Ovary (tissue), 9 donors: ENCODE data around the gene TSPAN5. TPM values are rescaled to one million over a fixed set of nuclear protein-coding genes. Genes with fewer than 3 reads are reported as not detected.
"Not testable (repeated sequence)": the region's sequence is repeated elsewhere in the genome, so short reads cannot be mapped to it uniquely, and the experiment has no call there.

ENCODE experiments used
- DNase-seq, 5 donors: peaks; one replicate each; pipeline ENCODE4 v3.0.0-alpha.2; 2019 to 2020
- H3K27ac ChIP-seq, 2 donors: fragments of 200-600 bp; one replicate each; pipeline versions ENCODE4 v1.5.1 to v1.8.0; 2019 to 2022
- H3K27me3 ChIP-seq: fragments of 200-600 bp; one replicate; pipeline ENCODE4 v1.8.0; 2022
- H3K36me3 ChIP-seq: fragments of 200-600 bp; sonication (generic); one replicate; pipeline ENCODE4 v1.5.1; 2019
- H3K4me1 ChIP-seq: one replicate; pipeline ENCODE4 v1.8.1; 2013; ENCODE audit warnings: mild to moderate bottlenecking, moderate library complexity; ENCODE audit not compliant: insufficient read depth
- H3K4me3 ChIP-seq: fragments of 200-600 bp; sonication (generic); one replicate; pipeline ENCODE4 v1.5.1; 2017
- H3K9me3 ChIP-seq, 2 donors: fragments of 200-600 bp in 1 of 2; sonication (generic) in 1 of 2; one replicate each; pipeline versions ENCODE4 v1.5.1 to v1.8.1; 2013 to 2019; ENCODE audit warnings: mild to moderate bottlenecking in 1 of 2, moderate library complexity in 1 of 2
- EP300 ChIP-seq: sonication (generic); formaldehyde crosslinking; IDR thresholded peaks from one replicate; pipeline ENCODE4 v1.6.1; 2017; ENCODE audit warnings: antibody characterized with exemption
- POLR2A ChIP-seq: fragments of 450-650 bp; IDR thresholded peaks from one replicate; pipeline ENCODE4 v1.6.1; 2017; ENCODE audit warnings: antibody characterized with exemption, mild to moderate bottlenecking, moderate library complexity
- WGBS, 3 donors: extraction: QIAGEN DNeasy Blood & Tissue Kit in 1 of 3; methylation state at CpG; one replicate each; pipeline versions ENCODE4 v1.1.5 to v1.1.7; 2013 to 2017; 5-methylcytosine and 5-hydroxymethylcytosine counted together
- intact Hi-C, 4 donors: fragments of 100-400 bp; cut with DNase I; formaldehyde crosslinking; loops; one replicate each; pipeline versions ENCODE4 v1.11.0 to v1.15.1; 2022 to 2023
- polyA plus RNA-seq, 2 donors: library from polyadenylated mRNA; stranded (reverse); fragments of 200-250 nt in 1 of 2; fragments of 350-450 nt in 1 of 2; fragmentation: Illumina TruSeq in 1 of 2; extraction: RNeasy Lipid Tissue Mini Kit (QIAGEN cat#74804) in 1 of 2; gene quantifications; one replicate each; pipeline ENCODE4 v1.2.3, GENCODE V29; 2013 to 2014
- total RNA-seq, 7 donors: library from RNA; depleted of rRNA in 2 of 7; stranded (reverse); fragments of >200 nt in 2 of 7; fragmentation: NEBNext Ultra II Directional in 3 of 7; extraction: Animal tissue kit (Norgen Biotek cat#: 25700) in 3 of 7; gene quantifications; one replicate each; pipeline versions ENCODE4 v1.1.0 to v1.2.4, GENCODE V29; 2016 to 2023
- TF ChIP-seq, protein P1 (sequence below), 3 donors: fragments of 450-650 bp in 2 of 3; fragments of 200-600 bp in 1 of 3; IDR thresholded peaks; one replicate each; pipeline versions ENCODE4 v1.5.1 to v1.8.0; 2016 to 2022; ENCODE audit warnings: antibody characterized with exemption in 3 of 3, mild to moderate bottlenecking in 1 of 3
- donor health status: DM: no; HTN: no; CAD: no; lungs with moderate emphysema.
- donor health status: DM: no; HTN: no; CAD: no.
- donor health status: Bipolar disorder and iron deficiency.
- donor health status: DM: yes; HTN: yes; CAD: no.
- donor health status: DM: no; HTN: no; CAD: no.
- donor health status: DM: yes; HTN: yes; CAD: no.

Gene TSPAN5
- total and polyA plus RNA-seq, 9 donors, result 34.0 to 69.5 (median 48.2) TPM

DNA sequence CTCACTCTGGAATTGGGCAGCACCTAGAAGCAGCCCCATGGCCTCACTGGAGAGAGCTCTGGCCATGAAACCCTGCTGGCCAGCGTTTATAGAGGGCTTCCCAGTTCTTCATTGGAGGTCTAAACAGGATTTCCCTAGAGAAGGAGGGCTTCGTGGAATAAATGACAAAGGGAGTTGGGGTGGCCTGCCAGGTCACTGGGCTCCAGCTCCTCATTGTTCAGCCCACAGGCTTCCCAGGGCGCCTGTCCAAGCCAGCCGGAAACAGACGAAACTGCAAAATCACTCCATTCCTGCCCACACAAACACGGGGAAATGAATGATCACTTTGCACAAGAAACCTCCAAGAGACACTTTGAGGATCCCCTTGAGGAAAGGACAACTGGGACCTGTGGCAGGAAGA, 189.7 kb downstream of the TSPAN5 start:
- Histone ChIP-seq H3K9me3 (no peaks in the 10 kb centered on the region), H3K27ac (peak overlapping the region in 1 of 2 donors; percentile 43), H3K27me3 (no peaks in the 10 kb centered on the region), H3K4me3 (no peak overlapping the region), H3K36me3 (no peaks in the 10 kb centered on the region), H3K4me1 (peaks cover 3% of the 10 kb centered on the region)
- peak; percentile 48 to 72 (median 62) for DNase-seq
- TF ChIP-seq POLR2A (no peak), EP300 (no peak)
- TF ChIP-seq, protein P1, sequence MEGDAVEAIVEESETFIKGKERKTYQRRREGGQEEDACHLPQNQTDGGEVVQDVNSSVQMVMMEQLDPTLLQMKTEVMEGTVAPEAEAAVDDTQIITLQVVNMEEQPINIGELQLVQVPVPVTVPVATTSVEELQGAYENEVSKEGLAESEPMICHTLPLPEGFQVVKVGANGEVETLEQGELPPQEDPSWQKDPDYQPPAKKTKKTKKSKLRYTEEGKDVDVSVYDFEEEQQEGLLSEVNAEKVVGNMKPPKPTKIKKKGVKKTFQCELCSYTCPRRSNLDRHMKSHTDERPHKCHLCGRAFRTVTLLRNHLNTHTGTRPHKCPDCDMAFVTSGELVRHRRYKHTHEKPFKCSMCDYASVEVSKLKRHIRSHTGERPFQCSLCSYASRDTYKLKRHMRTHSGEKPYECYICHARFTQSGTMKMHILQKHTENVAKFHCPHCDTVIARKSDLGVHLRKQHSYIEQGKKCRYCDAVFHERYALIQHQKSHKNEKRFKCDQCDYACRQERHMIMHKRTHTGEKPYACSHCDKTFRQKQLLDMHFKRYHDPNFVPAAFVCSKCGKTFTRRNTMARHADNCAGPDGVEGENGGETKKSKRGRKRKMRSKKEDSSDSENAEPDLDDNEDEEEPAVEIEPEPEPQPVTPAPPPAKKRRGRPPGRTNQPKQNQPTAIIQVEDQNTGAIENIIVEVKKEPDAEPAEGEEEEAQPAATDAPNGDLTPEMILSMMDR (IDR thresholded peaks at IDR 0.05), result no peak
- intact Hi-C loops, result loop anchor here in 3 of 4 donors (2.0 to 10.0 kb wide), 5 partner anchors 189 to 586 kb away; partner anchors contain the start of gene TSPAN5 (in 2 of the 3)
- WGBS, 3 donors, result 3 to 6% (median 6%) methylated on average over 6 of the region's 6 CpGs

DNA sequence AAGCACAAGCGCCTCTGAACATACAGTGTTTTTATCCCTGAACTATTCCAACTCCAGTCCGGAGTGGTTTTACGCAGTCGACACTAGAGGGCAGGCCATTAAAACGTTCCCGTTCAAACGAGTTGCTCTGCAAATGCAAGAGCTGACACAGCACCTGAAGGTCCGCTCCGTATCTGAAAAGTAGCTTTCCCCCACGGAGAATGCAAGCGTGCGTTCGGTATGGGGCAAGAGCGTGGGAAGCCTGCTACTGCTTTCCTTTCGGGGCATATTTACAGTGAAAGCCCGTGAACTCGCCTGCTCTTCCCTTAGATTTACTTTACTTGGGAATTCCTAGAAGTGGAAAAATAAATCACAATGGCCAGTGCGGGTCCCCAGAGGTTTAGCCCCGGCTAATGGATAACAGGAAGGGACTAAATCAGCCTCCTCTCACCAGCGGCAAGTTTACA, 190.8 kb downstream of the TSPAN5 start:
- peak; percentile 75 to 89 (median 81) for DNase-seq
- H3K4me3 ChIP-seq, result peak overlapping the region; percentile 40

DNA sequence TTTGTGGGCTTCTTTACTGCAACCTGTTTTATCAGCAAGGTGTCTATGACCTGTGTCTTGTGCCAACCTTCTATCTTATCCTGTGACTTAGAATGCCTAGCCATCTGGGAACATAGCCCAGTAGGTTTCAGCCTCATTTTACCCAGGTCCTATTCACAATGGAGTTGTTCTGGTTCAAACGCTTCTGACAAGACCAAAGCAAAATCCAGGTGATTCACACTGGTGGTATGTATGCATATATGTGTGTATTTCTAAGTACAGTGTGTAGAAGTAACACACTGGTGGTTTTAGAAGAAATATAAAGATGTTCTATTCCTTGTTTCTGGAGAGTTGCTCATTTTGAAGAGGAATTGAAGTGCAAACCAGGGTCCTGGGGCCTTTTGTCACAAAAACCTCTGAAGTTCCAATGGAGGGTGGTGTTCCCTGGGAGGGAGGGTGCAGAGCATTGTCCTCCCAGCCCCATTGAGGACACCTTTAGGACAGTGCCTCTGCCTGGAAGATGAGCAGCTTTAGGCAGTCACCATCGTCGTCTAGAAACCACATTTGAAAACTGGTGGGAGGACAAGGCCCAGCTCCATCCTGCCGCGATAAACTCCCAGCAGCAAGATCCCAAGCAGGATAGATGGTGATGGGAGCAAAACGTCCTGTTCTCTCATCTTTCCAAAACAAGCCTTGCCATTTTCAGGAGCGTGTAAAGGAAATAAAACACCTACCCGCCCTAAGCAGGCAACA, 191.4 kb downstream of the TSPAN5 start:
- H3K4me1 ChIP-seq, result peaks cover 3% of the 10 kb centered on the region
- H3K36me3 ChIP-seq, result no peaks in the 10 kb centered on the region
- H3K9me3 ChIP-seq, result no peaks in the 10 kb centered on the region
- no peaks in the 10 kb centered on the region for H3K27me3 ChIP-seq
- 22 to 28% (median 27%) methylated on average over 8 of the region's 8 CpGs for WGBS, 3 donors
- H3K4me3 ChIP-seq, result no peak overlapping the region
- intact Hi-C loops, result loop anchor here in 2 of 4 donors (5.0 to 10.0 kb wide), 4 partner anchors 190 to 588 kb away; partner anchors contain the start of gene TSPAN5 (in 1 of the 2)
- TF ChIP-seq POLR2A (no peak), EP300 (no peak)
- TF ChIP-seq, protein P1 (IDR thresholded peaks at IDR 0.05), result no peak
- H3K27ac ChIP-seq, result peak overlapping the region in 1 of 2 donors; percentile 43
- no peak for DNase-seq

More for the DNA sequence above, 190.8 kb downstream of the TSPAN5 start:
- no peaks in the 10 kb centered on the region for H3K36me3 ChIP-seq
- intact Hi-C loops, result loop anchor here in 3 of 4 donors (2.0 to 10.0 kb wide), 5 partner anchors 190 to 587 kb away; partner anchors contain the start of gene TSPAN5 (in 2 of the 3)
- TF ChIP-seq POLR2A (peak; percentile 15), EP300 (no peak)
- TF ChIP-seq, protein P1 (IDR thresholded peaks at IDR 0.05), result peak; percentile 59 to 88 (median 72)
- H3K27ac ChIP-seq, result peak overlapping the region in 1 of 2 donors; percentile 43
- H3K9me3 ChIP-seq, result no peaks in the 10 kb centered on the region
- 1% methylated on average over 20 of the region's 20 CpGs for WGBS, 3 donors
- H3K27me3 ChIP-seq, result no peaks in the 10 kb centered on the region
- peaks cover 3% of the 10 kb centered on the region for H3K4me1 ChIP-seq

DNA sequence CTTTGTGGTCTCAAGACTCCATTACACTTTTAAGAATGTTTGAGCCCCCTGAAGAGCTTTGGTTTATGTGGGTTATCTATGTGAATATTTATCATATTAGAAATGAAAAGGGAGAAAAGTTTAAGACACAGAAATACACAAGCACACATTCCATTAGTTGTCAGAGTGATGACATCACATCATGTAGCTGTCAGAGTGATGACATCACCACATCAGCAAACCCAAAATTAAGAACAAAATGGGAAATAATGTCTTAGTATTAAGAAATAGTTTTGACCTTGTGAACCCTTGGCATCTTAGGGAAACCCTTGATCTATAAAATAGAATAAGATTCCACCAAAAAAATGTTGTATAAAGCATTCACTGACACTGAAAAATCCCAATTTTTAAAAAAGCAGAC, 195.9 kb downstream of the TSPAN5 start:
- Histone ChIP-seq H3K27me3 (no peaks in the 10 kb centered on the region), H3K36me3 (no peaks in the 10 kb centered on the region), H3K9me3 (no peaks in the 10 kb centered on the region), H3K4me3 (no peak overlapping the region), H3K27ac (no peak overlapping the region), H3K4me1 (no peaks in the 10 kb centered on the region)
- TF ChIP-seq EP300, result no peak
- TF ChIP-seq, protein P1 (IDR thresholded peaks at IDR 0.05), result no peak
- TF ChIP-seq POLR2A, result no peak
- intact Hi-C loops, result loop anchor here in 1 of 4 donors (10.0 kb wide), 2 partner anchors 382 to 592 kb away; no protein-coding TSS in a partner anchor
- no peak for DNase-seq

DNA sequence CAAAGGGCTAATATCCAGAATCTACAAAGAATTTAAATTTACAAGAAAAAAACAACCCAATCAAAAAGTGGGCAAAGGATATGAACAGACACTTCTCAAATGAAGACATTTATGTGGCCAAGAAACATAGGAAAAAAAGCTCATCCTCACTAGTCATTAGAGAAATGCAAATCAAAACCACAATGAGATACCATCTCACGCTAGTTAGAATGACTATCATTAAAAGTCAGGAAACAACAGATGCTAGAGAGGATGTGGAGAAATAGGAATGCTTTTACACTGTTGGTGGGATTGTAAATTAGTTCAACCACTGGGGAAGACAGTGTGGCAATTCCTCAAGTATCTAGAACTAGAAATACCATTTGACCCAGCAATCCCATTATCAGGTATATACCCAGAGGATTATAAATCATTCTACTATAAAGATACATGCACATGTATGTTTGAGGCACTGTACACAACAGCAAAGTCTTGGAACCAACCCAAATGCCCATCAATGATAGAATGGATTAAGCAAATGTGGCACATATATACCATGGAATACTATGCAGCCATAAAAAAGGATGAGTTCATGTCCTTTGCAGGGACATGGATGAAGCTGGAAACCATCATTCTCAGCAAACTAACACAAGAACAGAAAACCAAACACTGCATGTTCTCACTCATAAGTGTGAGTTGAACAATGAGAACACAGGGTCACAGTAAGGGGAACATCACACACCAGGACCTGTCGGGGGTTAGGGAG, 197.1 kb downstream of the TSPAN5 start:
- not testable (repeated sequence) for DNase-seq
- intact Hi-C loops, result loop anchor here in 1 of 4 donors (10.0 kb wide), 2 partner anchors 384 to 594 kb away; no protein-coding TSS in a partner anchor
- 93 to 99% (median 93%) methylated on average over 2 of the region's 2 CpGs for WGBS, 3 donors

DNA sequence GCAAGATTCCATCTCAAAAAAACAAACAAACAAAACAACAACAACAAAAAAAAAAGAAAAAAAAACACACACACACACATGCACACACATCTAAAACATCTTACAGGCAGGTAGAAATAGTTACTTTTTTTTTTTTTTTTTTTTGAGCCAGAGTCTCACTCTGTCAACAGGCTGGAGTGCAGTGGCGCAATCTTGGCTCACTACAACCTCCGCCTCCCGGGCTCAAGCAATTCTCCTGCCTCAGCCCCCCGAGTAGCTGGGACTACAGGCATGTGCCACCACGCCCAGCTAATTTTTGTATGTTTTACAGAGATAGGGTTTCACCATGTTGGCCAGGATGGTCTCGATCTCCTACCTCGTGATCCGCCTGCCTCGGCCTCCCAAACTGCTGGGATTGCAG, 201.0 kb downstream of the TSPAN5 start:
- H3K4me3 ChIP-seq, H3K9me3 ChIP-seq, H3K27ac ChIP-seq, H3K4me1 ChIP-seq, H3K36me3 ChIP-seq, H3K27me3 ChIP-seq, DNase-seq: not testable (repeated sequence)
- intact Hi-C loops, result loop anchor here in 1 of 4 donors (10.0 kb wide), 1 partner anchor 1147 kb away; no protein-coding TSS in a partner anchor
- WGBS, 3 donors, result 95 to 99% (median 95%) methylated on average over 9 of the region's 9 CpGs

More for the DNA sequence above, 197.1 kb downstream of the TSPAN5 start:
- not testable (repeated sequence) for H3K27me3 ChIP-seq, H3K4me1 ChIP-seq, H3K9me3 ChIP-seq, H3K4me3 ChIP-seq, H3K27ac ChIP-seq, H3K36me3 ChIP-seq
